HFF-Myc (cell line): ENCODE results near the gene ROBO1.
A peak's percentile ranks its signal among the peaks of the same experiment; 100 is the strongest.

Source experiments
- DNase-seq: peaks from one replicate; pipeline ENCODE4 v3.0.0-alpha.2; 2011; ENCODE audit warnings: low read depth; ENCODE audit errors: extremely low read depth
- H3K4me3 ChIP-seq: replicated peaks from 2 replicates; pipeline ENCODE4 v1.5.1; 2011; ENCODE audit warnings: low read depth, mild to moderate bottlenecking, control low read depth, low read length
- CTCF ChIP-seq: IDR thresholded peaks from 2 replicates; pipeline ENCODE4 v1.5.1; 2012; ENCODE audit warnings: mild to moderate bottlenecking, low read depth, low read length, control low read depth; ENCODE audit errors: missing control alignments

Gene ROBO1

GRCh38 chr3:79490165-79491028 is 277.4 kb downstream of the ROBO1 start:
- H3K4me3 ChIP-seq, result no peak overlapping the region
- DNase-seq, result peak; percentile 25
- TF ChIP-seq CTCF, result peak; percentile 17

DNA sequence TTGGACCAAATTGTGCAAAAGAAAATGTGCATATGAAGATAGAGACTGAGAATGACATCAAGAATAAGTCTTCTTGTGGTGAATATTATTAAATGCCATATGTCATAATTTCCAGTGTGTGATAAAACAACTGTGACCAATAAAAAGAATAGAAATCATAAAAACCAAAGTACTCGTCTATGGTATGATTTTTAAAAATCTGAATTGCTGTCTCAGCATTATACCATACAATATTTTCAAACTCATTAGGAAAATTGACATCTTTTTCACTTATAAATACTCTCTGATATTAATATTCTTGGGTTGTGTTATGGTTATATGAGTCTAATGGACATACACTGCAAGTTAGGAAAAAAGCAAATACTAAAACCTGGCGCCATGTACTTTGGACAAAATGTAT is 279.4 kb downstream of the ROBO1 start:
- no peak for DNase-seq
- no peak for TF ChIP-seq CTCF
- H3K4me3 ChIP-seq, result no peak overlapping the region

DNA sequence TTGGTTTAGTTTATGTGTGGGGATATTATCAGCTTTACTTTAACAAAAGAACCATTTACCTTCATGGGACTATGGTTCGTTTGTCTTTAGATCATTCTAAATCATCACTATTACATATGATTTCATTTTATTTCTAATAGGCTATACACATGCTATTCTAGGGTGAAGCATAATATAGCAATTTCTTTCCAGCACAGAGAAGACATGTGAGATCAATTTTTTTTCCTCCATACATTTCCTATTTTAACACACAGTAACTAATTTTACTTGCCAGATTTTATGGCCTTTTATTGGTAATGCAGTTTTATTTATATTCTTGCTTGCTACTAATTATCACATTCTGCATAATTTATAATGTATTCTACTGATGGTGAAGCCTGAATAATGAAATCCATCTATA is 287.1 kb downstream of the ROBO1 start:
- TF ChIP-seq CTCF, result no peak
- no peak overlapping the region for H3K4me3 ChIP-seq
- DNase-seq, result no peak

DNA sequence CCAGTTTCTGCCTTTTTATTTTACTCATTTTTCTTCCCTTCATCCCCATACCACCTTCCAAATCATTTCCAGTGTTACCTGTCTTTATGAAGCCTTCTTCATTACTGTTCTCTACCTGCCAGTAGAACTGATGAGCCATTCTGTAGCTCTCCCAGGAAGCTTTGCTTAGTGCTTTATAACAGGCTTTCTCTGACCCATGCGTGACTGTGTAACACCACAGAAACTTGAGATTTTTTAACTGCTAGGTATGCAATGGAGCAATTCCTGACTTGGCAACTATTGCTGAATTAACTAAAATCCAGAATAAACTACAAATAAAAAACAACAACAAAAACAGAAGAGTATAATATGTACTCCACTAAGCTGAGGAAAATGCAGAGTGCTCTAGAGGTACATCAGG is 289.2 kb downstream of the ROBO1 start:
- H3K4me3 ChIP-seq, result no peak overlapping the region
- no peak for TF ChIP-seq CTCF
- DNase-seq, result no peak

DNA sequence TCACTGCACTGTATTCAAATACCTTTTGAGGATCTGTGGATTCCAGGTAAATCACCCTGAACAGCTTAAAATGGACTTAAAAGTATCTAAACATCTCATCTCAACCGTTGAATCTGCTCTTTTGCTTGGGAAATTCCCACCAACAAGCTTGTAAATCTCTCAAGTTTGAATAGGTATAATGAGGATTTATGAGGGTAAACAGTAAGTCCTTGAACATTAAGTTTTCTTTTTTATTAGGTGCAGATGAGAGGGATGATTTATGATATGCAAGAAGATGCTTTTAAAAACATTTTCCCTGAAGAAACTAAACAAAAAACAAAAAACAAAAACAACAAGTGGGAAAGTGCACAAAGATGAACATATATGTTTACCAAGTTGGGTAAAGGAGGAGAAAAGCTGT is 290.6 kb downstream of the ROBO1 start:
- H3K4me3 ChIP-seq, result no peak overlapping the region
- no peak for TF ChIP-seq CTCF
- DNase-seq, result no peak

- no peak overlapping the region for H3K4me3 ChIP-seq
- TF ChIP-seq CTCF, result no peak
- no peak for DNase-seq
Observed at GRCh38 chr3:79473993-79474392, 293.8 kb downstream of the ROBO1 start.

GRCh38 chr3:79467721-79468120 is 300.1 kb downstream of the ROBO1 start:
- DNase-seq, result no peak
- no peak overlapping the region for H3K4me3 ChIP-seq
- no peak for TF ChIP-seq CTCF
